T-helper 1 cell treated with Interleukin-12 subunit alpha and Interleukin-12 subunit beta and Interleukin-4 antibody, amounts not matched to agents 30 ng/mL and 1 ng/mL, for 36 hours (primary cell): ENCODE results near the gene HAPLN3. TPM values are rescaled to one million over a fixed set of nuclear protein-coding genes. Genes with fewer than 3 reads are reported as not detected.
"Not testable (repeated sequence)": the region's sequence is repeated elsewhere in the genome, so short reads cannot be mapped to it uniquely, and the experiment has no call there.

ENCODE experiments used
- intact Hi-C: fragments of 100-400 bp; cut with micrococcal nuclease; formaldehyde crosslinking; loops from one replicate; pipeline ENCODE4 v1.15.1; 2024
- total RNA-seq: library from RNA; stranded (reverse); gene quantifications from 2 replicates; pipeline ENCODE4 v1.2.3, GENCODE V29; 2022

The HAPLN3 gene, protein sequence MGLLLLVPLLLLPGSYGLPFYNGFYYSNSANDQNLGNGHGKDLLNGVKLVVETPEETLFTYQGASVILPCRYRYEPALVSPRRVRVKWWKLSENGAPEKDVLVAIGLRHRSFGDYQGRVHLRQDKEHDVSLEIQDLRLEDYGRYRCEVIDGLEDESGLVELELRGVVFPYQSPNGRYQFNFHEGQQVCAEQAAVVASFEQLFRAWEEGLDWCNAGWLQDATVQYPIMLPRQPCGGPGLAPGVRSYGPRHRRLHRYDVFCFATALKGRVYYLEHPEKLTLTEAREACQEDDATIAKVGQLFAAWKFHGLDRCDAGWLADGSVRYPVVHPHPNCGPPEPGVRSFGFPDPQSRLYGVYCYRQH
- 182 and 191 TPM in 2 replicates for total RNA-seq

DNA sequence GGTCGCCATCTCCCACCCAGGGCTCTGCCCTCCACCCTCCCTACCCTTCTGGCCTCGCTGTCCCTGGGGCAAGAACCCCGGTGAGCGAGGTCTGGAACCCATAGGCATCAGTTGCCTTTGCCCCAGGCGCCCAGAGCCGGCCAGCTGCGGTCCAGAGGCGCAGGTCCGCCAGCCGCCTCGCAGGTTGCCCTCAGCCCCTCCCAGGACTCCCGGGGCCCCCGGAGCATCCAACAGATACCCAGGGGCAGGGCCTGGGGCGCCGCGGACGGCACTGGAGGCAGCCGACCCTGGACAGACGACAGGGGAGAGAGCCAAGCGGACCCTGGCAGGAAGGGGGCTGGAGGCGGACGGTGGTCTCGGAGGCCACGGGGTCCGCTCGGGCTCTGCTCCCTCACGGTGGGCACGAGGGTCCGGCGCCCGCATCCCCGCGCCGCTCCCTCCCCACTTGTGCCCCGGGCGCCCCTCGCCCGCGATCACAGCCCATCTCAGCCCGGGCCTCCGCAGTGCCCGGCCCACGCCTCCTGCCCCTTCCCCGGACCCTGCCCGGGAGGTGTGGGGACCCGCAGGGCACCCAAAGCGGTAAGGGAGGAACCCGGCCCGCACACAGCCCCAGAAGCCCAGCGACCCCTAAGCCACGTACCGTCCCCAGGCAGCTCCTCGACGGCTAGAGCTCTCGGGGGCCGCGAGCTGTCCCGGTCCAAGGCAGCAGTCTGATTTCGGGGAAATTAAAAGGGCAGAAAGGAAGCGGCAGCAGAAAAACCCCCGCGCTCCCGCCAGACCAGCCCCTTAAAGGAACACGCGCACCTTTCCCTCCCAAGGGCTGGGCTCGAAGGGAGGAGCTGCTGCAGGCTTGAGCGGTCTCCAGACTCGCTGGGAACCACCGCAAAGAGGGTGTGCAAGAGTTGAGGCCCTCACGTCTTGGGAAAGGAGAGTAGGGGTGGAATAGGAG, at the start of gene HAPLN3:
Gene HAPLN3, minus strand, starts transcription at position 726 of the 949 bp plus-strand sequence. CDS start 8,246 bp downstream, outside the sequence.
- intact Hi-C loops, result loop anchor here (1.0 to 10.0 kb wide), 10 partner anchors 9 to 680 kb away; partner anchors contain the start of genes DET1, MRPL46, MRPS11 and TICRR

DNA sequence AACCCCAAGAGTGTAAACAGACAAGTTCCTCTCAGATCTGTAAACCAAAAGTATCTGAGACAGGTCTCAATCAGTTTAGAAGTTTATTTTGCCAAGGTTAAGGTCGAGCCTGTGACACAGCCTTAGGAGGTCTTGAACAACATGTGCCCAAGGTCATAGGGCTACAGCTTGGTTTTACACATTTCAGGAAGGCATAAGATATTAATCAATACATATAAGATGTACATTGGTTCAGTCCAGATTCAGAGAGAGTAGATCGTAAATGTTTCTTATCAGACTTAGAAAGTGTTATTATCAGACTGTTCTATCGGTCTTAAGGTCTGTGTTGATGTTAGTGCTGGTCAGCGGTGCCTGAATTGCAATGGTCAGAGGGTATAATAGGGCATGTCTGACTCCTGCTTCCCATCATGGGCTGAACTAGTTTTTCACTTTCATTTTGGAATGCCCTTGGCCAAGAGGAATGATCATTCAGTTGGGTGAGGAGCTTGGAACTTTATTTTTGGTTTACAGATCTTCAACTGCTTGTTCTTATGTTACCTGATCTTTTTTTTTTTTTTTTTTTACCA, 44.8 kb upstream of the HAPLN3 start:
- intact Hi-C loops, result no loop called here

DNA sequence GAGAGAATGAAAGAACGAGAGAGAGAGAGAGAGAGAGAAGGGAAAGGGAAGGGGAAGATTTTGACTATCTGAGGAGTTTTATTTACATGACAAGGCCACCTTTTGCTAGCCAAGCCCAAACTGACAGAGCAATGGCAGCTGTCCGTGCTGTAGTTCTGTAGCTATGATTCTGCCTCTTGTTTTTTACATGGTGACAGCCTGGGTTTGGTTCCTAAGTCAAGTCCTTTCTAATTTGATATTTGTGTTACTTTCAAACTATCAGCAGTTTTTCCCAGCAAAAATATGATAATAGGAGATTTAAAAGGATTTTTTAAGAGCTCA, 44.1 kb upstream of the HAPLN3 start:
- intact Hi-C loops, result no loop called here

DNA sequence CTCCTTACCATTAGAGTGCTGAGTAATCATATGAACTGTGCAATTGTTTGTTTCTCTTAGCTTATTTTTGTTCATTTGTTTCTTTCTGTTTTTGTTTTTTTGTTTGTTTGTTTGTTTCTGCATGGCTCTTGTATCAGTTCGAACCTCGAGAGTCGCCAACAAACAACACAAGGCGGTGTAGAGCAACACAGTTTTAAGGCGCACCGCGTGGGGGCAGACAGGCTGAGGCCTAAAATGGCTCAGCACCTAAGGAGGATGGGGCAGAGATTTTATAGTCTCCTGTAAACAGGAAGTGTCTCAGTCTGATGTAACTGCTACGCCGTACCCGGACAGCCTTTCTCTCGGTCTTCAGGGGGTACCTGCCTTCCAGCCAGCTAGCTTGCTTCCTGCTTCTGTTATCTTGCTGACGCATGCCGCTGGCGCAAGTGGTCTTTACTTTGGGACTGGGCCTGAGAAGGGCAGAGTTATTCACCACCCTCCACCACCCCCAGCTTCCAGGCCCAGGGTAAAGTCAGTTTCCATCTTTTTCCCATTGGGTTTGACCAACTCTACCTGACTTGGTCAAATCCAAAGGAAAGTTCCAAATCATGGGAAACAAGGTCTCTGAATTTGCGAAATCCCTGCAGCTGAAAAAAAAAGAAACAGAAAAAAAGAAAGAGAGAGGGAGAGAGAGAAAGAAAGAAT, 43.6 kb upstream of the HAPLN3 start:
- intact Hi-C loops, result no loop called here

DNA sequence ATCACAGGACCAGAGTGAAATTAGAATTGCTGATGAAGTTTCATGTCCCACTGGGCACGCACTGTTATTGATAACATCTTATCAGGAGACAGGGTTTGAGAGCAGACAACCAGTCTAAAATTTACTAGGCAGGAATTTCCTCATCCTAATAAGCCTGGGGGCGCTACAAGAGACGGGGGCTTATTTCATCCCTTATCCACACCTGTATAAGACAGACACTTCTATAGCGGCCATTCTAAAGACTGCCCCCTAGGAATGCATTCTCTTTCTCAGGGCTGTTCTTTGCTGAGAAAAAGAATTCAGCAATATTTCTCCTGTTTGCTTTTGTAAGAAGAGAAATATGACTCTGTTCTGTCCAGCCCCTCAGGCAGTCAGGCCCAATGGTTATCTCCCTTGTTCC, 39.1 kb upstream of the HAPLN3 start:
- intact Hi-C loops, result not testable (repeated sequence)

DNA sequence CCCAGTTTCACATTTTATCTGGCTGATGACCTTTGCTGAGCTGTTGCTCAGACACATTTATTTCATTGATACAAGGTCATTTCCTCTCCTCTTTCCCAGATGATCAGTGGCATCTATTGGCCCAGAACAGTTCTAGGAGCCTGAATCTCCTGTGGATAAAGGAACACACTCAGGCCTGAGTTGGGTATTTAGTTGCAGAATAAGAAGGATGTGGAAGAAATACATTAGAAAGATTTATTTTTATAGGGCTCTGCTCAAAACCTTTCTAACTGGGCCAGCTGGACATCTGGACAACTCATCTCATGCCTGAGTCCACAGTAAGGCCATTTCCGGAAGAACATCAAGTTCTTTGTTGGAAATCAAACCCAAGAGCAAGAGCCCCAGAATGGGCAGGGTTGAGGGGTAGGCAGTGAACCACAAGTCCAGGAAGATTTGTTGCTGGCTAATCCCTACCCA, 37.6 kb upstream of the HAPLN3 start:
- intact Hi-C loops, result no loop called here

DNA sequence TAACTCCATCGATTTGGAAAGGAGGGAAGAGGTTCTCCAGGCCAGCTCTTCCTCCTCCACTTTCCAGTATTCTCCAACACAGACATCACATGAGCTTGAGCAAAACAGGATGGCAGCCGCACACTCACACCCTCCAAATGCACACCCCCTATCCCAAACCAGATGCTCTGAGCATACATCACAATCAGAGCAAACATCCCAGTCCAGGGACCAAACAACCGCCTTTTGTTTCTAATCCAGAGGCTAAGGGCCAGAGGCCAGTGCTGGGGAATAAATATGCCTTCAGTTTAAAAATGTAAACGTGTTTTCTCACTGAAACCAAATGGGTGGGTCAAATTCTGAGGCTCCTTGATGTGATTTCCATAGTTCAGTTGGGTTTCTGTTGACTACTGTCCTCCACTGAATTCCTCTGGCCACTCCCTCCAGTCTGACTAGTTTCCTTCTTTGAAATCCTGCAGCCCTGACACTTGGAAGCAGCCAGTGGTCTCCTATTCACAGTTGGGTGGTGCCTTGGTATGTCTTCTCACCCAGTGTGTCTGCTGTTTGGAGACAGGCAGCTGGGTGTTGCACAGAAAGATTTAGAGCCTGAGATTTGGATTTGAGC, 37.0 kb upstream of the HAPLN3 start:
- intact Hi-C loops, result no loop called here

DNA sequence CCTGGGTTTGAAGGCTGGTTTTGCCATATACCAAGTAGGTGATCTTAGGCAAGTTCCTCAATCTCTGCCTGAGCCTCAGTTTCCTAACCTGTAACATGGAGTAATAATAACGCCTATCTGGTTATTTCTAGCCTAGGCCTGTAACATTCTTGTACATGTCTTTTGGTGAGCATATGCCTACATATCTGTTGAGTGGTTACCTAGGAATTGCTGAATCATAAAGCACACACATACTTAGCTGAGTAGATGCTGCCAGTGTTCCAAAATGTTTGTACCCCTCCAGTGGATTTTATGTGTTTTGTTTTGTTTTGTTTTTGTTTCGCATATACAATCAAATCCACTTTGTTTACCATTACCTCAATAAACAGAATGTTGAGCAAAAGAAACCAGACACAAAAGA, 35.2 kb upstream of the HAPLN3 start:
- intact Hi-C loops, result no loop called here

DNA sequence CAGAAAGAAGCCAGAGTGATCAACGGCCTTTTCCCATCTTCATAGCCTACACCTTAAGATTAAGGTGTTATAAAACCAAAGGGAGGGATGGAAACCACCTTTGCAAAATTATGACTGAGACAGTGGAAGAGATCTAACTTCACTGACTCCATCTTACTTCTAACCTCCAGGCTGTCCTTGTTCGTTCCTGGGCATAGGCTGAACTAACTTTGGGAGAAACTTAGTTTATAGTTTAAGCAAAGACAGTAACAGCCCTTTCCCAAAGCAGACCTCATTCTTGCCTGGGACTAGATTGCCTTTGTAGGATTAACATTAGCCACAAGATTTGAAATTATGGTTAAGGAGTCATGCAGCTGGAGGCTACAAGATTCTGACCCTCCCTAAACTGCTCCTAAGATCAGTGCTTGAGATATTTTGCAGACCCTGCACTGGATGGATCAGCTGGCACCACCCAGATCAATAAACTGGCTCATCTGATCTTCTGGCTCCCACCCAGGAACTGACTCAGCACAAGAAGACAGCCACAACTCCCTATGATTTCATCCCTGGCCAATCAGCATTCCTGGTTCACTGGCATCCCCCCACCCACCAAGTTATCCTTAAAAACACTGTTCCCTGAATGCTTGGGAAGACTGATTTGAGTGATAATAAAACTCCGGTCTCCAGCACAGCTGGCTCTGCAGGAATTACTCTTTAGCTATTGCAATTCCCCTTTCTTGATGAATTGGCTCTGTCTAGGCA, 34.2 kb upstream of the HAPLN3 start:
- intact Hi-C loops, result not testable (repeated sequence)

DNA sequence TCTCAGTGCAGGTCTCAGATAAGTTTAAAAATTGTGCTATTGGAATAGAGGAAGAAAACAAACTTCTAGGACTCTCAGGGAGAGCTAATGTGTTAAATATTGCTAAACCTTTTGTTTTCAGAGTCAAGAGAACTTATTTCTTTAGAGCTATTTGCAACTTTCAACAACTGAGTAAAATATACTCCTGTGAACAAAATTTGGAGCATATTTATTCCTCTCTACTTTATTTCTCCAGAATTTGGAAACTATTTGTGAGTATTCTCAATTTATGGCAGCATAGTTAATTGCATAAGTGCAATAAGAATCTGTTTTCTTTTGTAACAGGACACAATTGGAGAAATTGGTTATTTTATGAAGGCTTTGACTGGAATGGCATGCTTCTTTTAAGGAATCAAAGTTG, 32.8 kb upstream of the HAPLN3 start:
- intact Hi-C loops, result not testable (repeated sequence)

DNA sequence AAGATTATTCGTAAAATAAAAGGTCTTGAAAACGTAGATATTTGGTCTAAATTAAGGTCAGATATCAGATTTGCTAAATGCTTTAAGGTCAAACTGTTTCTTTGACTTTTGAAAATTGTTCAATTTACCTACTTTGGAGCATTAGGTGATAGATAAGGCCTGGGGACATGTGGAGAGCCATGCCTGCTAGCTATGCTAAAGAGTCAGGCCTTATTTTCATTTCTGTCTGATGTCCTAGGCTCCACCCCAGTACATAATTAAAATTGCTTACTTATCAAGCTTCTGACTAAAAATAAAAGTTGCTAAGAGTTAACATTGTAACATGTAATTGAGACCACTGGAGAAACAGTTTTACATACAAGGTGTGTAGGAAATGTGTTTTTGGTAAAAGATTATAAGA, 30.3 kb upstream of the HAPLN3 start:
- intact Hi-C loops, result not testable (repeated sequence)

DNA sequence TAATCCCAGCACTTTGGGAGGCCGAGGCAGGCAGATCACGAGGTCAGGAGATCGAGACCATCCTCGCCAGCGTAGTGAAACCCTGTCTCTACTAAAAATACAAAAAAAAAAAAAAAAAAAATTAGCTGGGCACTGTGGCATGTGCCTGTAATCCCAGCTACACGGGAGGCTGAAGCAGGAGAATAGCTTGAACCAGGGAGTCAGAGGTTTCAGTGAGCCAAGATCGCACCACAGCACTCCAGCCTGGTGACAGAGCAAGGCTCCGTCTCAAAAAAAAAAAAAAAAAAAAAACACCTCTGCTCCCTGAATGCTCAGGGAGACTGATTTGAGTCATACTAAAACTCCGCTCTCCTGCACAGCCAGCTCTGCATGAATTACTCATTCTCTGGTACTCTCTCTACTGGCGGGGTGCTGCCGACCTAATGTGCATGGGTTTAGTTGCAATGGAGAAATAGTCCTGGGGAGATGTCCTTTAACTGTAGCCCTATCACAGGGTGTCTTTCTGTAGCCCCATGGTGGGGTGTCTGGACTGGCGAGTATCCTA, 25.6 kb upstream of the HAPLN3 start:
- intact Hi-C loops, result loop anchor here (2.0 kb wide), 1 partner anchor 16 kb away; no protein-coding TSS in a partner anchor

DNA sequence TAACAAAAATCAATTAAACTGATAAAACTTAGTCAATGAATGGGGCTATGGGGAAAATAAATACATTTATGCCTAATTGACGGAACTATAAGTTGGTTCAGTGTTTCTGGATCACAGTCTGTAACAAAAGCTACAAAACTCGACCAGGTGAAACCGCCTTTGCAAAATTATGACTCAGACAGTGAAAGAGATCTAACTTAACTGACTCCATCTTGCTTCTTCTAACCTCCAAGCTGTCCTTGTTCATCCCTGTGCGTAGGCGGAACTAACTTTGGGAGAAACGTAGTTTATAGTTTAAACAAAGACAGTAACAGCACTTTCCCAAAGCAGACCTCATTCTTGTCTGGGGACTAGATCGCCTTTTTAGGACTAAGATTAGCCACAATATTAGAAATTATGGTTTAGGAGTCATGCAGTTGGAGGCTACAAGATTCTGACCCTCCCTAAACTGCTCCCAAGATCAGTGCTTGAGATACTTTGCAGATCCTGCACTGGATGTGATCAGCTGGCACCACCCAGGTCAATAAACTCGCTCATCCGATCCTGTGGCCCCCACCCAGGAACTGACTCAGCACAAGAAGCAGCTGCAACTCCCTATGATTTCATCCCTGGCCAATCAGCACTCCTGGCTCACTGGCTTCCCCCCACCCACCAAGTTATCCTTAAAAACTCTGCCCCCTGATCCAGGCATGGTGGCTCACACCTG, 25.0 kb upstream of the HAPLN3 start:
- intact Hi-C loops, result loop anchor here (2.0 kb wide), 1 partner anchor 16 kb away; no protein-coding TSS in a partner anchor

DNA sequence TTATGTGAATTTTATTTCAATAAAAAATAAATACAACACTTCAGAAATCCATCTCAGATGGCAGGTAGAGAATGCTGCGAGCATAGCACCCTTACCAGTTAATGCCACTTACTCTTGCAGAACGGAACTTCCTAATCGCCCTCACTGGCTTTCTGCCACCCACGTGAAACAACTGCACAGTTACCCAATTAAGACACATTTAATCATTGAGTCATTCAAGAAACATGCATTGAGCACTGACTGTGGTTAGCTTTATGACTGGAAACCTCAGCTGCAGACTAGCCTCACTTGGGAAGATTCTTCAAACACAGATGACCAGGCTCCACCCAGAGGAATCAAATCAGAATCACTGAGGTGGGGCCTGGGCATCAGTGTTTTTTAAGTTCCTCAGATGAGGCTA, 23.4 kb upstream of the HAPLN3 start:
- intact Hi-C loops, result no loop called here

DNA sequence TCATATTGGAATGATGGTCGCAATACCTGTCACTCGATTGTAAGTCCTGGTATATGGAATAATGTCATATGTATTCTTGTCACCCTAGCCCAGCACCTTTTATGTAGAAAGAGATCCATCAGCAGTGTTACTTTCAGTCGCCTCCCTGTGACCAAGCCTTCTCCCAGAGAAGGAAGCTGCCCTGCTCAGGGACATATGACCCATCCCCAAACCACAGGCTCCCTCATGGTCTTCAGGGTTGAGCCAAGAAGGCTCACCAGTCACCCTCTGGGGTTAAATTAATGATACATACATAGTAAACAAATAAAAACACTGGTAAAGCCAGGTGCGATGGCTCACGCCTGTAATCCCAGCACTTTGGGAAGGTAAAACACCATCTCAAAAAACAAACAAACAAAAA, 22.4 kb upstream of the HAPLN3 start:
- intact Hi-C loops, result no loop called here

DNA sequence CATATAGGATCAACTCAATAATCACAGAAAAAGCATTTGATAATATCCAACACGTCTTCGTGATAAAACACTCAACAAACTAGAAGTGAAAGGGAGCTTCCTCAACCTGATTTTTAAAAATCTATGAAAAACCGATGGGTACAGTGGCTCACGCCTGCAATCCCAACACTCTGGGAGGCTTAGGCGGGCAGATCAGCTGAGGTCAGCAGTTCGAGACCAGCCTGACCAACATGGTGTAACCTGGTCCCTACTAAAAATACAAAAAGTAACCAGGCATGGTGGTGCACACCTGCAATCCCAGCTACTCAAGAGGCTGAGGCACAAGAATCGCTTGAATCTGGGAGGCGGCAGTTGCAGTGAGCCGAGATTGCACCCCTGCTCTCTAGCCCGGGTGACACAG, 20.0 kb upstream of the HAPLN3 start:
- intact Hi-C loops, result no loop called here

DNA sequence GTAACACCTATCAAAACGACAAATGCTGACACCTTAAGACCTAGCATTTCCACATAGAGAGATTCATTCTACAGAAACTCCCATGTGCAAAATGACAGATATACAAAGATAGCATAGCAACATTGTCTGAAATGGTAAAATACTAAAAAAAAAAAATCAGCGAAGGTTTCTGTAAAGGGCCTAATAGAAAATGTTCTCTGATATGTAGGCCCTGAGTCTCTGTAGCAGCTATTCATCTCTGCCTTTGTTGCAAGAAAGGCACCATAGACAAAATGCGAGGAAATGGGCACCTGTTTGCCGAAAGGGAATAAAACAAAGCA, 18.5 kb upstream of the HAPLN3 start:
- intact Hi-C loops, result loop anchor here (1.0 to 5.0 kb wide), 4 partner anchors 10 to 447 kb away; partner anchors contain the start of genes DET1, MRPL46 and MRPS11

DNA sequence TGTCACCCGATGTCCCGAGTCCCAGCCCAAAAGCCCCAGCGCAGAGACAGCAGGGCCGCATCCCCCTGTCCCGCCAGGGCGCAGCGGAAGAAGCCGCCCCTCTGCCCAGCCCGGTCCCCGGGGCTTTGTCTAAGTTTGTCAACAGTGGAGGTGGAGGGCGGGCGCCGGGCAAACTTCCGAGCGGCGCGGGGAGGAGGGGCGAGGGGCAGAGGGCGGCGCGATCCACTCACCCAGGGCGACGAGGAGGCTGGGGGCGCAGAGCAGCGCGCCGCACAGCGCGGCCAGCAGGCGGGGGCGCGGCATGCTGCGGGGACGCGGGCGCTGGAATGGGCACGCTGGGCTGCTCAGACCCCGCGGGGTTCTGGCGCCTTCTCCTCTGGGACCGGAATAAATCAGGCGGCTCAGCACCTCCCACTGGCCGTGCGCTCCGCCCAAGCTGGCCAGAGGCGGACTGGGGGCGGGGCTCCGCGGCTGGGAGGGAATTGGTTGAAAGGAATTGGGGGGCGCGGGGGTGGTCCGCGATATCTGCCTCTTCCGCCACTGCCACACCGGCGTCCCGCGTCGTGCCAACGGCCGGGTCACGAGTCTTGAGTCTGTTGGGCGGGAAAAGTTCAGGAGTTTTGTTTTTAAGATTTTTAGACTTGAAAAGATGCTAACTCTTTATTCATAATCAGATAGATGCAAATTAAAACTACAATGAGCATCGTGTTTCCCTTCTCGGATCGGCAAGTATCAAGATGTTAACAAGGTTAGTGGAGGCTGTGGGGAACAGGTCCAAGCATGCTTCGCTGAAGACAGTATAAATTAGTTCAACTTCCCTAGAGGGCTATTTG, 17.9 kb upstream of the HAPLN3 start, which contains the start of gene MFGE8:
Gene MFGE8, minus strand, starts transcription at position 363 of the 833 bp plus-strand sequence. Its CDS starts 60 bp downstream, at position 303.
- intact Hi-C loops, result loop anchor here (1.0 to 5.0 kb wide), 4 partner anchors 9 to 446 kb away; partner anchors contain the start of genes DET1, MRPL46 and MRPS11
